ACC112 (cell line): ENCODE results near the gene SLC39A5.
"Not testable (repeated sequence)": the region's sequence is repeated elsewhere in the genome, so short reads cannot be mapped to it uniquely, and the experiment has no call there.

Experiments used
- H2AFZ ChIP-seq: fragments of 200-600 bp; sonication (generic); one replicate; pipeline ENCODE4 v1.6.0; 2017; ENCODE audit warnings: antibody characterized with exemption, low read length; ENCODE audit not compliant: unreplicated experiment
- H3K27ac ChIP-seq: fragments of 200-600 bp; sonication (generic); 2 replicates; pipeline ENCODE4 v1.5.1; 2014; ENCODE audit warnings: low read depth, mild to moderate bottlenecking, antibody characterized with exemption, low read length, moderate library complexity
- H3K27me3 ChIP-seq: fragments of 200-600 bp; sonication (generic); 2 replicates; pipeline ENCODE4 v1.6.1; 2014; ENCODE audit warnings: mild to moderate bottlenecking, antibody characterized with exemption, low read length, moderate library complexity, mixed read lengths; ENCODE audit not compliant: insufficient read depth
- H3K36me3 ChIP-seq: fragments of 200-600 bp; sonication (generic); 2 replicates; pipeline ENCODE4 v1.6.1; 2016; ENCODE audit warnings: mild to moderate bottlenecking, antibody characterized with exemption, low read length, moderate library complexity, mixed read lengths; ENCODE audit not compliant: insufficient read depth
- H3K4me1 ChIP-seq: fragments of 200-600 bp; sonication (generic); one replicate; pipeline ENCODE4 v1.6.1; 2016; ENCODE audit warnings: low read length, mixed read lengths; ENCODE audit not compliant: insufficient read depth, unreplicated experiment, control insufficient read depth
- H3K4me3 ChIP-seq: fragments of 200-600 bp; sonication (generic); 2 replicates; pipeline ENCODE4 v1.5.1; 2014; ENCODE audit warnings: mild to moderate bottlenecking, low read depth, low read length
- H3K79me2 ChIP-seq: fragments of 200-600 bp; sonication (generic); one replicate; pipeline ENCODE4 v1.6.0; 2016; ENCODE audit warnings: low read length; ENCODE audit not compliant: control insufficient read depth, unreplicated experiment, insufficient read depth

The SLC39A5 gene

DNA sequence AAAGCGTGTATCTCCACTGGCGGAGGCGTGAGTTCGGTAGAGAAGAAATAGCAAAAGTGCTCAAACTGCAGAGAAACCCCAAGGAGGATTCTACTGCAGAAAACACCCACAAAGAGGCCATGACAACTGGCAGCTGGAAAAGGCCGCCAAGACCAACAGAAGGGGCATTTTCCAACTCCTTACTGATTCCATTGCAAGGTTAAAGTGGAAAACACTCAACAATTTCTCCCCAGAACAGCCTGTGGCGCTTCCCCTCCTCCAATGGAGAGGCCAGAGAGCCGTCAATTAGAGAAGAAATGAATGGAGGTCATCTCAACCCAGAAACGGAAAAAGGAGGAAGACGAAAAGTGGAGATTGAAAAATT lies 29.0 kb downstream of the SLC39A5 start:
- Histone ChIP-seq H3K79me2 (peaks cover 38% of the 10 kb centered on the region), H3K4me3 (peak overlapping the region; percentile 90), H3K27me3 (no peaks in the 10 kb centered on the region), H3K27ac (peak overlapping the region; percentile 13), H2AFZ (peak overlapping the region; percentile 78), H3K4me1 (peaks cover 36% of the 10 kb centered on the region), H3K36me3 (peaks cover 15% of the 10 kb centered on the region)

DNA sequence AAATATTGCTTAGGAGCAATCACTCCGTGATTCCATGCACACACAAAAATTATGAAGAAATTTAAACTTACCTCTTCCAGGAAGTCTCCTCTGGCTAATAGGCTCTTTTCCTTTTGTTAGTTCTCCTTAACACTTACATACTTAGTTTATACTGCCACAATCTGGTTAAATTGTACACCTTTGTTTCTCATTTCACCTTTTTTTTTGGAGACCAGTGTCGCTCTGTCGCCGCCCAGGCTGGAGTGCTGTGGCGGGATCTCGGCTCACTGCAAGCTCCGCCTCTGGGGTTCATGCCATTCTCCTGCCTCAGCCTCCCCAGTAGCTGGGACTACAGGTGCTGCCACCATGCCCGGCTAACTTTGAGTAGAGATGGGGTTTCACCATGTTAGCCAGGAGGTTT lies 30.5 kb downstream of the SLC39A5 start:
- H3K4me3 ChIP-seq, result no peak overlapping the region
- no peak overlapping the region for H2AFZ ChIP-seq
- H3K79me2 ChIP-seq, result peaks cover 27% of the 10 kb centered on the region
- H3K27me3 ChIP-seq, result no peaks in the 10 kb centered on the region
- peaks cover 3% of the 10 kb centered on the region; the same call in 1 of the 2 replicates for H3K36me3 ChIP-seq
- H3K27ac ChIP-seq, result no peak overlapping the region
- peaks cover 35% of the 10 kb centered on the region for H3K4me1 ChIP-seq

DNA sequence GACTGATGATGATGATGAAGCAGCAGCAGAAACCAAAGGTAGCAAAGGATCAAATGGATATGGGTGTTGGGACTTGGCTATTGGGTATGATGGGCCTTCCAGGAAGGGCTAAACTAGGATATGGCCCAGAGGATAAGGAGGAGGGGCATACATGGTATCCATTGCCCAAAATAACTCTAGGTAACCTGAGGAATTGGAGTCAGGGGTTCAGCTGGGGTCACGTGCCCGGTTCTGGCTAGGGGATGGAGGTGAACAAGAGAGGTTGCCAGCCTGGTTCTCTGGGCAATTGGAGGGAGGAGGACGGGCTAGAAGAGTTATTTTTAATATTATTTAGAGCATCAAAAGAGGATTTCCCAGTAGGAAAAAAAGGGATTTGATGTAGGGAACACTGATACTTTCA lies 31.1 kb downstream of the SLC39A5 start:
- H3K4me3 ChIP-seq, result no peak overlapping the region
- peaks cover 21% of the 10 kb centered on the region for H3K79me2 ChIP-seq
- no peaks in the 10 kb centered on the region for H3K36me3 ChIP-seq
- peaks cover 30% of the 10 kb centered on the region for H3K4me1 ChIP-seq
- H3K27me3 ChIP-seq, result no peaks in the 10 kb centered on the region
- peak overlapping the region; percentile 70; the same call in 1 of the 2 replicates for H3K27ac ChIP-seq
- H2AFZ ChIP-seq, result no peak overlapping the region

DNA sequence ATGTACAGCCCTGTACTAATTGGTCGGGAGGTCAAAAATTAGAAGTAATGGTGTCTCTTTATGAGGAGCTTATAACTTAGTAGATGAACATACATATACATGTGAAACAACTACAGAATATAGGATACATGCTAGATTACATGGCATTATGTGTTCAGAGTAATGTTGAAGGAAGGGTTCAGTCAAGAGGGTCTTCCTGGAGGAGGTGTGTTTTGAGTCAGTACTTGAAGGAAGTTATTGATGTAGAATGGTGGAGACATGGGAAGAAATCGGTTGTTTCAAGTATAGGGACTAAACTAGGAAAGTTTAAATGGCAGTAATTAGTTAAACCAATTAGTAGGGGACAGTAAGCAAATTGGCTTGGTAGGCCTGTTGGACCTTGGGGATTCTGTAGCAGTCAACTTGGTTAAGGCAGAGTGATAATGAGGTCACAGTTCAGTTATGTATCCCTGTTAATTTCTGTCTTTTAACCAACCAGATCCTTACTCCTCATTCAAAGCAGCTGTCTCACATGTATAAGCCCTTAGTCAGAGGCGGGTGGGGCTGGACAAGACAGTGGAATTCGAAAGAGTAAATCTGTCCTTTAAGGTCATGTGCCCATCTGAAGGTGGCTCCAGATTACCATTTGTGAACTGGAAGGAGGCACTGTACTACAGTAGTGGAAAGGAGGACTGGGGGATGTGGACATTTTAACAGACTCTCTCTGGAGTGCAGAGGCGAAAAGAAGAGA lies 31.8 kb downstream of the SLC39A5 start:
- Histone ChIP-seq H2AFZ (peak overlapping the region; percentile 6), H3K4me1 (peaks cover 23% of the 10 kb centered on the region), H3K4me3 (no peak overlapping the region), H3K27ac (peak overlapping the region; percentile 70), H3K36me3 (no peaks in the 10 kb centered on the region), H3K27me3 (no peaks in the 10 kb centered on the region), H3K79me2 (peaks cover 15% of the 10 kb centered on the region)

DNA sequence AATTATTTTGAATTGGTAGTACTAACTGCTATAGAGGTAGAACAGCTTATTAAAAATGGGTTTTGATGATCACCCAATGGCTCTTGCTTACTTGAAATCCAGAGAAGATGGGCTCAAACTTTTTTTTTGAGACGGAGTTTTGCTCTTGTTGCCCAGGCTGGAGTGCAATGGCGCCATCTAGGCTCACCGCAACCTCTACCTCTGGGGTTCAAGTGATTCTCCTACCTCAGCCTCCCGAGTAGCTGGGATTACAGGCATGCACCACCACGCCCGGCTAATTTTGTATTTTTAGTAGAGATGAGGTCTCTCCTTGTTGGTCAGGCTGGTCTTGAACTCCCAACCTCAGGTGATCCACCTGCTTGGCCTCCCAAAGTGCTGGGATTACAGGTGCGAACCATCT lies 33.1 kb downstream of the SLC39A5 start:
- not testable (repeated sequence) for H3K36me3 ChIP-seq, H3K27ac ChIP-seq, H3K27me3 ChIP-seq, H2AFZ ChIP-seq, H3K79me2 ChIP-seq, H3K4me3 ChIP-seq
- H3K4me1 ChIP-seq, result peaks cover 18% of the 10 kb centered on the region

DNA sequence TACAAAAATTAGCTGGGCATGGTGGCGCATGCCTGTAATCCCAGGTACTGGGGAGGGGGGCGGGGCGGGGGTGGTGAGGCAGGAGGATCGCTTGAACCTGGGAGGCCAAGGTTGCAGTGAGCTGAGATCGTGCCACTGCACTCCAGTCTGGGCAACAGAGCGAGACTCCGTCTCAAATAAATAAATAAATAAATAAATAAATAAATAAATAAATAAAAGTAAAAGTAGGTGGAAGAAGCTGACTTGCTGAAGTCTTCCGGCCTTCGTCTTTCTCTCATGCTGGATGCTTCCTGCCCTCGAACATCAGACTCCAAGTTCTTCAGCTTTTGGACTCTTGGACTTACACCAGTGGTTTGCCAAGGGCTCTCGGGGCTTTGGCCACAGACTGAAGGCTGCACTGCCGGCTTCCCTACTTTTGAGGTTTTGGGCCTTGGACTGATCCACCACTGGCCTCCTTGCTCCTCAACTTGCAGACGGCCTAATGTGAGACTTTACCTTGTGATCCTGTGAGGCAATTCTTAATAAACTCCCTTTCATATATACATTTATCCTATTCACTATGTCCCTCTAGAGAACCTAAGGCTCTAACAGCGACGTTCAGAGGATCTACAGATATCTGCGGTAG lies 36.3 kb downstream of the SLC39A5 start:
- peak overlapping the region; percentile 88 for H3K4me3 ChIP-seq
- H3K27ac ChIP-seq, result peak overlapping the region; percentile 76; the same call in 1 of the 2 replicates
- H2AFZ ChIP-seq, result peak overlapping the region; percentile 87
- not testable (repeated sequence) for H3K36me3 ChIP-seq, H3K79me2 ChIP-seq, H3K27me3 ChIP-seq
- H3K4me1 ChIP-seq, result peaks cover 10% of the 10 kb centered on the region

DNA sequence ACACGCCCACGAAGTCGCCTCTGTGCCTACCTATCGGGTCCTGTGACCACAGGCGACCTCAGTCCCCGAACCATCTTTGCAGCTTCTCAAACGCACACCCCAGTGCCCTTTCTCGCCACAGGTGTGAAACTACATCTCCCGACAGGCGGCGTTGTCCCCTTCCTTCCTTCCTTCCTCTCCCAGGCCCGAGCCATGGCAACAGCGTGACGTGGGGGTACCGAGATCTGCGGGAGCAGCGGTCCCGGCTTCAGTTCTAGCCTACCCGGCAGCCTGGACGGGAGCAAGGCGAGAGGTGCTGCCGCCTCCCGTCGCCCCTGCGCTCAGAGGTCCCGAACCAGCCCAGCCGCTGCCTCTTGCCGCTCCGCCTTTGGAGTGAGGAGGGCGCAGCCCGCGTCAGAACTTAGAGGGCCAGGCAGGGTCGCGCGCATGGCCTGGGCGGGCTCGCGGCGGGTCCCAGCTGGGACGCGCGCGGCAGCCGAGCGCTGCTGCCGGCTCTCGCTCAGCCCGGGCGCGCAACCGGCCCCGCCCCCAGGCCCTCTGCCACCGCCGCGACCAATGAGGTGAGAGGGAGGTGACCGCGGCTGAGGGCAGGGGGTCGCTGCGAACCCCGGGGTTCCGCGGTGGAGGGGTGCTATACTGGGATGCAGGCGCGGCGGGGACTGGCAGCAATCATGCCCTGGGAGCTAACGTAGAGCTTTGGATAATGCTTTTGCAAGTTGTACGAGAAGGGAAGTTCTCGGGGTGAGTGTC lies 37.0 kb downstream of the SLC39A5 start, which contains the start of gene COQ10A:
Gene COQ10A (plus strand): TSS at position 250 of the 750 bp plus-strand sequence. CDS start 177 bp downstream, at position 427.
- no peaks in the 10 kb centered on the region for H3K27me3 ChIP-seq
- peak within 1 kb of the TSS; percentile 87 for H2AFZ ChIP-seq
- H3K4me3 ChIP-seq, result peak within 1 kb of the TSS; percentile 88
- peaks cover 4% of the 10 kb centered on the region; the same call in 1 of the 2 replicates for H3K36me3 ChIP-seq
- no peaks in the 10 kb centered on the region for H3K79me2 ChIP-seq
- H3K27ac ChIP-seq, result peak within 1 kb of the TSS; percentile 76
- peaks cover 3% of the 10 kb centered on the region for H3K4me1 ChIP-seq

DNA sequence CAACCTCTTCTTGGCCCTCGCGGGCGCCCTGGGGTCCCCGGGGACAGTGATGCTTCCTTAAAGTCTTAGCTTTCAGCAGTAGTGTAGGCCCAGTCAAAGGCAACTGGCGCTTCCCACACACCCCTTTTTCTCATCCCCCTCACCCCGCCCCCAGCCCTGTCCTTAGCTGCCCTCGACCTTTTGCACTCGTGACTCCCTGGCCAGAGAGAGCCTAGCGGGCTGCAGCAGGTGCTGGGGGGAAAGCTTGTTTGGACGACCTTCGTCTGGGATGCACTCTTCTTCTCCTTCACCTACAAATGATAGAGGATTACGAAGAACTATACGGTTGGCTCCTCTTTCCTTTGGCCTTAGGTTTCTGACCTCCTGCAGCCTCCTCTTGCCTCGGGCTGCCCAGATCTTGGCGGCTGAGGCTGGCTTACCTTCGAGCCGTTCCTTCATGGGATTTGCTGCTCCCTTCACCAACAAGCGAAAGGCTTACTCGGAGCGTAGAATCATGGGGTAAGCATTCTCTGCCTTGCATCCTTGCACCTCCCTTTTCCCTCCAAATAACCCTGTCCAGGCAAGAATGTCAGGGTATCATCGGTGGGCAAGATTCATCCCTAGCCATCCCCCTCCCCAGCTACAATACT lies 37.7 kb downstream of the SLC39A5 start:
- no peaks in the 10 kb centered on the region for H3K79me2 ChIP-seq
- H3K27me3 ChIP-seq, result no peaks in the 10 kb centered on the region
- H2AFZ ChIP-seq, result peak overlapping the region; percentile 65
- peak overlapping the region; percentile 88 for H3K4me3 ChIP-seq
- H3K27ac ChIP-seq, result no peak overlapping the region
- H3K36me3 ChIP-seq, result peaks cover 4% of the 10 kb centered on the region; the same call in 1 of the 2 replicates
- no peaks in the 10 kb centered on the region for H3K4me1 ChIP-seq

DNA sequence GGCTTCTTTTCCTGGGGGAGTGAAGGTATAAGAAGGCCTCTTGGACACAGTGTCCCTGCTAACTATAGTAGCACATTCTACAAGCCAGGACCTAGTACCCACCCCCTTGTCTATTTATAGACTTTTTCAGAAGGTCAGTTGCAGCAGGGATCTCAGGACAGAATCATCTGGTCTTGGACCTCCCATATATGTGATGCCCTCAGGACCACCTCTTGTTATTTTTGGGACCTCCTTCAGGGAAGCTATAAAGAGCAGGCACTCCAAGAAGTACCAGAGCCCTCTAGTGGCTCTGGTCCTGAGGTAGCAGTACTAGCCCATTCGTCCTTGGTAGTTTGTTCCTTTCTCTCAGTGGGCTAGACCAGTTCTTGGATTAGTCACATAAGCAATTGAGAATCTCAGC lies 41.2 kb downstream of the SLC39A5 start:
- no peaks in the 10 kb centered on the region for H3K4me1 ChIP-seq
- peaks cover 17% of the 10 kb centered on the region; the same call in 1 of the 2 replicates for H3K36me3 ChIP-seq
- no peaks in the 10 kb centered on the region for H3K27me3 ChIP-seq
- H3K27ac ChIP-seq, result no peak overlapping the region
- H3K4me3 ChIP-seq, result no peak overlapping the region
- no peaks in the 10 kb centered on the region for H3K79me2 ChIP-seq
- no peak overlapping the region for H2AFZ ChIP-seq

DNA sequence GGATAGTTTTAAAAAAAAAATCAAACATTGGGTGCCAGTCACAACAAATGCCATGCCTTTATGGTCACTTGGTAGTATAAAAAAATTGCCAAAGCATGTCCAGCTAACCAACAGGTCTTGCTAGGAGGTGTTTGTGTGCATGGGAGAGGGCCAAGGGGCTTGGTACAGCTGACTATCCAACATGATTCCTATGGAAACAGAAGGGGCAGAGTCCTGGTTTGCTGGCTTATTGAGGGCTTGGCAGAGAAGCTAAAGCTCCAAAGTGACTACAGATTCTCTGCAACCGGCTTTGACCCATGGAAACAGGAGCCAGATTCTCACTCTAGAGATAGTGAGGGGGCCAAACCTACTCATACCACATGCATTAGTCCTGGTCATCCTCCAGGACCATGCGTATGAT lies 42.6 kb downstream of the SLC39A5 start:
- H3K36me3 ChIP-seq, result peaks cover 20% of the 10 kb centered on the region; the same call in 1 of the 2 replicates

More for the DNA sequence above, 42.6 kb downstream of the SLC39A5 start:
- not testable (repeated sequence) for H2AFZ ChIP-seq, H3K4me1 ChIP-seq, H3K27ac ChIP-seq, H3K79me2 ChIP-seq, H3K27me3 ChIP-seq, H3K4me3 ChIP-seq
